Fibroblast of skin of left quadriceps (primary cell): ENCODE measurements around the gene FANCG.

Source experiments
- DNase-seq, 2 experiments: peaks; one replicate each; pipeline ENCODE4 v3.0.0-alpha.2; 2013; ENCODE audit warnings: low read depth in 2 of 2

The FANCG gene

GRCh38 chr9:35103660-35104191, 24.0 kb upstream of the FANCG start:
- DNase-seq: no peak

DNA sequence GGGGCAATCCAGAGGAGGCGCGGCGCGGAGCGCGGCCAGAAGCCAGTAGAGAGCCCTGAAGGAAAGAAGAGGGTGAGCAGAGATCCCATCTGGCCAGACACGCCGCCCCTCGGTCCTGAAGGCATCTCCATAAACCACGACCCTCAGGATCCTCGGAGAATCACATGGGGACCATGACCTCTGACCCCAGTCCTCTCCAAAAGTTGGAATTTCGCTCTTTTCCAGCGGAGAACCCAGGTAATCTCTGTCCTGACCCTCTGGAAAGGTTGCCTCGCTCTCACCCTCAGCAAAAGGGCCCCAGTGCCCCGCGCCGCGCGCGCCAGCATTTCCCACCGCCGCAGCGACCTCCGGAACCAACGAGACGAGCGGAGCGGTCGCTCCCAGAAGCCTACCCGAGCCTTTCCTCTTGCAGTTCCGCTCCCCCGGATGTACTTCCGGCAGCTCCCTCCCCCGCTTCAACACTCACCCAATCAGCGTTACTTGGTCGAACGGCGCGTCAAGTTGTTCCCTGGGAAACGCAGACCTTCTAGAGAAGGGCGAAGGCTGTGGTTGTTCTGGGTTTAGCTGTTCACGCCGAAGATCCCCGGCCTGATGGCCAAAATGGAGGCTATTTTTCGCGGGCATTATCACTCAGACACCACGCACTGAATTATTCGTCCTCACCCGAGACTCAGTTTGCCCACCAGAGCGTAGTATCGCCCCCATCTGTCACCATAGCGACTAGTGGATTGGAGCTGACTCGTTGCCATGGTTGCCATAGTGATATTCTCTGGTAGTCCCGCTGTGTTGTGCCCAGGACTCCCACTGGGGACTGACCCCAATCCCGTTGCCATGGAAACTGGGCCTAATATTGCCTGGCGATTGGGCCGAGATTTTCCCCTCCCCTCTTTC, 23.3 kb upstream of the FANCG start, which contains the start of gene STOML2:
STOML2 (minus strand) TSS at position 363 of the 891 bp plus-strand sequence; CDS start at position 326, 37 bp downstream.
- DNase-seq: peak; percentile 84 to 87

DNA sequence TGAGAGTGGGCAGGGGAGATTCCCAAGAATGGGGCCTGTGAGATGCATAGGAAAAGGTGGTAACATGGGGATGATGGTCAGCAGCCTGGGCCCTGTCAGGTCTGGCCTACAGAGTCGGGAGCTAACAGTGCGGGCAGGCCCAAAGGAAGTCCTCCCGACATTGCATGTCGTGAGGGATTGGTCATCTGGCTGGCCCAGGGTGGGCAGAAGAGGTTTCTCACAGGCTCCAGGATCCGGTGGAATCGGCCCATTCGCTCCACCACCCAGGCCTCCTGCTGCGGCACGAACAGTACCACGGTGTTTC, 22.7 kb upstream of the FANCG start:
- no peak for DNase-seq

GRCh38 chr9:35097573-35097972, 17.8 kb upstream of the FANCG start:
- DNase-seq: no peak

GRCh38 chr9:35096035-35096849, 16.5 kb upstream of the FANCG start, which contains the start of gene PIGO:
Gene PIGO (minus strand): TSS chr9:35096591. CDS start chr9:35095565, 1,026 bp downstream.
- DNase-seq: no peak

- no peak for DNase-seq
Observed at GRCh38 chr9:35091536-35091935, 11.8 kb upstream of the FANCG start.

DNA sequence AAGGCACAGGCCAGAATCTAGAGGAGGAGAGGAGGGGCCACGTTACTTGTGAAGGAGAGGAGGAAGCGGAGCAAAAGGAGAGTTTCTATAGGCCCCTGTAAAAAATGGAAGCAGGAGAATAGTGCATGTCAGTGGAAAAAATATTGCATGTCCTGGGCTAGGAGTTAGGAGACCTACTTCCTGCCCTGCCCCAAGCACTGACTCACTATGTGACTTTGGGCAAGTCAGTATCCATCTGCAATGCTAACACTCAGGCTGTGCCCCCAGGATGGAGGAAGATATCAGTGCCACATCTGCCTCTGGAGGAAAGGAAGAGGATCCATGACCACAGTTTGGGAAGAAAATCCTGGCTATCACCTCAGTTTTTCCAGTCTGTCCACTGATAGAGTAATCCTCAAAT, 9.7 kb upstream of the FANCG start:
- no peak for DNase-seq

GRCh38 chr9:35085078-35085477, 5.3 kb upstream of the FANCG start:
- DNase-seq: peak in 1 of 2 experiments; percentile 10

- DNase-seq: no peak
Observed at GRCh38 chr9:35079041-35079425, 709 bp downstream of the FANCG start.

DNA sequence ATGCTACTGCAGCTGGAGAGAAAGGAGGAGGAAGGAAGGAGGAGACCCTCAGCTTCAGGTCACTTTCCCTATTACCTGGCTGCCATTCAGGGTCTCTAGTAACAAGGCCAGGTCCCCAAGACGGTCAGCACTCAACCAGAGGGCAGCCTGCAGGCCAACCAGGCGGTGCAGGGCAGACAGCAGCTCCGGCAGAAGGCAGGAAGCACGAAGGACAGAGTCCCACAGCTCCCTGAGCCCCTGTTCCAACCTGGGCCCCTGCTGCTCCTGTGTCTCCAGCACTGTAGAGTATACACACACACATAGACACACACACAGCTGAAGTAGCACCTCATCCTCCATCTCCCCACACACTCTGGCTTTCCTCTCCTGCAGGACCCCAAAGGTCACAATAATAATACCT, 1.7 kb downstream of the FANCG start:
- DNase-seq: no peak

DNA sequence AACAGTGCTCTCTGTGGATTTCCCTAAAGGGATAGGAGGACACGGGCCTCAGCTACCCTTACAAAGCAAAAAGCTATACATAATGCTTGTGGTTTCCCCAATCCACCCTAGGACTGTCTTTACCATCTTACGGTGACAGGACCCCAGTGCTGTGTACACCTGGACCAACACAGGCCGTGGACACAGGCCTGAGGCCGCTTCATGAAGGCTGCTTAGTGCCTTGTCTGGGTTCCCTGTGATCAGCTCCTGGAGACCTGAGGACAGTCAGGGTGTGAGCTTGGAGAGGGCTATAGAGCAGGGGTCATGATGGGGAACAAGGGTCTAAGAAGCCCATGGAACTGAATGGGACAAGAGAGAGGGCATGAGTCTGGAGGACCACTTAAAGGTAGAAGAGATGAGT, 2.9 kb downstream of the FANCG start:
- DNase-seq: no peak

- DNase-seq: no peak
Observed at GRCh38 chr9:35075358-35075757, 4.4 kb downstream of the FANCG start.

DNA sequence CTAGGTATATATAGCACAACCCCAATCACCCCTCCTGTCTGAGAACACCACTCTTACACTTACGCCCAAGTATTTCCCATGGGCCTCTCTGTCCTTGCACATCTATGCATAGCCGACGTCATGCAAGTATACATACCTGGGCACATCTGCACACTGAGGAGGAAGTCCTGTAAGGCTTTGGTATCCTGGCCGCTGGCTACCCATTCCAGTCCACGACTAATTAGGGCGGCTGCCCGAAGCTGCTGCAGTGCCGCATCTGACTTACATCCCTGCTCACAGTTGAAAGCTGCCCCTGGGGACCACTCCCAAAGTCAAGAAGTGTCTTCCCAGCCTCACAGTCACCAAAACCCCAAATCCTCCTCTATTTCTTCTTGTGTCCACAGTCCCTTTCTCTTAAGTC, 5.0 kb downstream of the FANCG start:
- no peak for DNase-seq

DNA sequence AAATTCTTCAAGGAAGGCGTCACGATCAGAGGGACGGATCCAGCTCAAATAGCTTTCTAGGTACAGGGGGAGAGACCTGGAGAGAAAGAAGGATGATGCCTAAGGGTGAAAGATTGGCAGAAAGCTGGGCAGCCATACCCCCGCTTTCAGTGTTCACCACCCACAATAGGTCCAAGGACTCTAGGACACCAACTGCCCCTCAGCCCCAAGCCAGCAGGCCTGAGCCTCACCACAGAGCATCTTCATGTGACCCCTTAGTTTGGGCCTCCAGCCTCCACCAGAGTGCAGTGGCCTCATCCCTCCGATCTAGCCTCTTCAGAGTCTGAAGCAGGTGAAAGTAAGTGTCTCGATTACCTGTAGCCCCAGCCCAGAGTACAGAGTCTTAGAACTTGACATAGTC, 5.6 kb downstream of the FANCG start:
- no peak for DNase-seq

DNA sequence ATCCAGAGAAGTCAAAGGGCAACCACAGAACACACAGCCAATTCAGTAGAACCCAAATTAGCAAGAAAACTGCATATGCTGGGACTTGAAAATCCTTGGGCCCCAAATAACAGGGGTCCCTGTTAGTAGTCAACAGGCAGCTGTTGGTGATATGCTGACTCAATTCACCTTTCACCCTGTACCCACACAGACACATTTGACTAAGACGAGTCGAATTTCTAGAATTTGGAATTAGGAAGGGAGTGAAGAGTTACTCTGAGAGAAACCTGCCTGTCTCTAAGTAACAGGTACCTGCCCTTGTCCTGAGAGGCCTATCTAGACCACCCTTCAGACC, 6.5 kb downstream of the FANCG start:
- no peak for DNase-seq

- peak; percentile 99 for DNase-seq
Observed at GRCh38 chr9:35072461-35073278, 7.1 kb downstream of the FANCG start, which contains the start of gene VCP. Gene VCP (minus strand): TSS chr9:35072625. CDS start chr9:35072353, 272 bp downstream.

- DNase-seq: peak; percentile 46 to 47
Observed at GRCh38 chr9:35071814-35072460, 7.8 kb downstream of the FANCG start.

DNA sequence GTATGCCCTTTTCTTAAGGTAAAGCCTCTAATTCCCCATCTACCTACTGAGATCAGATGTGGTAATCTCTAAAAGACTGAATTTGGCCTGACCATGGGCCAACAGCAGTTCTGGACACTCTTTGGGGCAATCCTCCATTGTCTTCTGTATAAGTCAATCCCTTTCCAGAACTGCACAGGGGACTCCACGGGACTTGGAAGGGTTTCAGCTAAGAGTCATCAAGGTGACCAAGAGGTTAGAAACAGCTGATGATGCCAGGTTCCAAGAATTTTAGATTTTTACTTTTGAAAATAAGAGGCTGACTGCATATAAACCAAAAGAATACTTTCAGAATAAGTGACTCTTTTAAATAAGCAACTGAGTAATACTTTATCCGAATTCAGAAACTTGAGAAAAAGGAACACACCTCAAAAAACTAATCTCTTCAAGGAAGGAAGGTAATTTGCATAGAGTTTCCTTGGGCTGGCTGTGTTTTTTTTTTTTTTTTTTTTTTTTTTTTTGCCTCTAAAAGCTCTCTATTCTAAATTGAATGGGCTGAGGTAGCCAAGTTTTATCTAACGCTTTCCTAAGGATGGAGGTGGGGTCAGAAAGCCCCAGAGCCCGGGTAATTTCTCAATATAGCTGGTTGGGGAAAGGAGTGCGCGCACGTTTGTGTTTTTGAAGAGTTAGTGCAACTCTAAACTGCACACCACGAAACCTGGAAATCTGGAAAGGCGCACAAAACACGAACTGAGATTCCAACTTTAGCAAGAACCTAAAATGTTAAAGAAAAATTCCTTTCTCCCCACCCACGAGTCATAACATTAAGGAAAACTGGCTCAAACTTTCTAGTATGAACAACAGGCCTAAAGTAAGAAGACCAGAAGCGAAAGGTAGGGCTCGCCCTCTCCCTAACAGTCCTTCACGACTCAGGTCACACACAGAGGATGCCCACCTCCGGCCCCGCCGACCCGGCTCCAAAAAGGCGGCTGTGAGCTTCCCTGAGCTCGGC, 8.6 kb downstream of the FANCG start:
- DNase-seq: no peak

GRCh38 chr9:35069020-35069419, 10.7 kb downstream of the FANCG start:
- no peak for DNase-seq

DNA sequence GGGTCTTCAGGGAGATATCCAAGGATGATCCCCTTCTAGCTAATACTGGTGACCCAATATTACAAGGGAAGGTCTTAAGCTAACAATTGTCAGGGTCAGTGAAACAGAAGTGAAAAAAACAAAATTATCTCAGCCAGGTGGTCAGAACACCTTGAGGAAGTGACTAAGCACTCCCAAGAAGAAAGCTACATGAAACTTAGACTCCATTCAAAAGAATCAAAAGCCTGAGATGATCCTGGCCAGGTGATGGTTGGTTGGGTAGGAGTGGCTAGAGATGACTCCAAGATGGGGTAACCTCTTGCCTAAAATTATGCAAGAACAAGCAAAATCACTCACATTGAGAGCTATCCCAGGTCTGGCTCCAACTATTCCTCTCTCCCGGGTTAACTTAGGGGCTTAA, 12.7 kb downstream of the FANCG start:
- no peak for DNase-seq
